ENCODE results near the gene LIMK2.
A peak's percentile ranks its signal among the peaks of the same experiment; 100 is the strongest.
"Not testable (repeated sequence)": the region's sequence is repeated elsewhere in the genome, so short reads cannot be mapped to it uniquely, and the experiment has no call there.

LIMK2 gene

GRCh38 chr22:31211862-31212730 is at the start of gene LIMK2:
LIMK2 (plus strand) TSS chr22:31212298; CDS start chr22:31212409, 111 bp downstream.
- peak; percentile 93 for DNase-seq

GRCh38 chr22:31170971-31171370 is 41.1 kb upstream of the LIMK2 start:
- DNase-seq: no peak

GRCh38 chr22:31171734-31172133 is 40.4 kb upstream of the LIMK2 start:
- DNase-seq: not testable (repeated sequence)

GRCh38 chr22:31173386-31174145 is 38.5 kb upstream of the LIMK2 start:
- DNase-seq: no peak

GRCh38 chr22:31176923-31177322 is 35.2 kb upstream of the LIMK2 start:
- no peak for DNase-seq

GRCh38 chr22:31177420-31178162 is 34.5 kb upstream of the LIMK2 start:
- no peak for DNase-seq

GRCh38 chr22:31178859-31179258 is 33.2 kb upstream of the LIMK2 start:
- no peak for DNase-seq

GRCh38 chr22:31179345-31179744 is 32.8 kb upstream of the LIMK2 start:
- no peak for DNase-seq

GRCh38 chr22:31184015-31184414 is 28.1 kb upstream of the LIMK2 start:
- DNase-seq: no peak

GRCh38 chr22:31185056-31185455 is 27.0 kb upstream of the LIMK2 start:
- DNase-seq: no peak

GRCh38 chr22:31187627-31188026 is 24.5 kb upstream of the LIMK2 start:
- DNase-seq: no peak

- DNase-seq: peak; percentile 64
These were observed 19.6 kb upstream of the LIMK2 start for GRCh38 chr22:31192513-31192912.

GRCh38 chr22:31193092-31193491 is 19.0 kb upstream of the LIMK2 start:
- no peak for DNase-seq

GRCh38 chr22:31194681-31195080 is 17.4 kb upstream of the LIMK2 start:
- DNase-seq: not testable (repeated sequence)

- no peak for DNase-seq
These were observed 12.9 kb upstream of the LIMK2 start for GRCh38 chr22:31199187-31199586.

GRCh38 chr22:31204352-31204984 is 7.6 kb upstream of the LIMK2 start:
- DNase-seq: not testable (repeated sequence)

- DNase-seq: not testable (repeated sequence)
These were observed 7.0 kb upstream of the LIMK2 start for GRCh38 chr22:31205059-31205458.

- not testable (repeated sequence) for DNase-seq
These were observed 5.6 kb upstream of the LIMK2 start for GRCh38 chr22:31206460-31206859.

GRCh38 chr22:31206896-31207687 is 5.0 kb upstream of the LIMK2 start:
- no peak for DNase-seq

- no peak for DNase-seq
These were observed 1.3 kb upstream of the LIMK2 start for GRCh38 chr22:31210556-31211421.

- no peak for DNase-seq
These were observed 626 bp upstream of the LIMK2 start for GRCh38 chr22:31211482-31211861.

Measured in NCI-H1436 (cell line).